Measurements from ENCODE around the gene PAX5.

Gene PAX5

GRCh38 chr9:36899406-36899805 lies 134.7 kb downstream of the PAX5 start:
- peaks cover 12% of the 10 kb centered on the region for H3K27me3 Mint-ChIP-seq (ENCODE audit: low read depth)
- no peak overlapping the region for H3K4me3 Mint-ChIP-seq
- no peaks in the 10 kb centered on the region for H3K36me3 Mint-ChIP-seq (ENCODE audit: low read depth)
- peaks cover 4% of the 10 kb centered on the region for H3K4me1 Mint-ChIP-seq (ENCODE audit: low read depth)
- H3K27ac Mint-ChIP-seq: no peak overlapping the region
- no peaks in the 10 kb centered on the region for H3K9me3 Mint-ChIP-seq

GRCh38 chr9:36898431-36899020 lies 135.5 kb downstream of the PAX5 start:
- no peaks in the 10 kb centered on the region for H3K4me1 Mint-ChIP-seq (ENCODE audit: low read depth)
- no peak overlapping the region for H3K4me3 Mint-ChIP-seq
- no peak overlapping the region for H3K27ac Mint-ChIP-seq
- H3K36me3 Mint-ChIP-seq (ENCODE audit: low read depth): no peaks in the 10 kb centered on the region
- no peaks in the 10 kb centered on the region for H3K9me3 Mint-ChIP-seq
- H3K27me3 Mint-ChIP-seq (ENCODE audit: low read depth): peaks cover 9% of the 10 kb centered on the region

DNA sequence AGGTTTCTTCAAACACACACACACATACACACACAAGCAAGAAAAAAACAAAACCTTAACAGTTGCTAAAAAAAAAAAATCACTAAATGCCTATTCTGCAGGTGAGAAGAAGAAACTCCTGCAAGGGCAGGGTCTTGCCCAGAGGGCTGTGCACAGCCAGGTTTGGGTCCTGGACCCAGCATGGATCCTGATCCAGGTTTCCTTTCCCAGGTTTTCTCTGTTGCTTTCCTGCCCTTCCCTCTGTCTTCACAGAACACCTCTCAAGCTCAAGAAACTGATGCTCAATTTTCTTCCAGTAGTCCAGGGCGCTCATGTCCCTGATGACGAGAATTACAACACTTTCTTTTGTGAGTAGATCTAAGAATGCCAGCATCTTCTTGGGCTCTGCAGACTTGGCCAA lies 136.6 kb downstream of the PAX5 start:
- Mint-ChIP-seq H3K27ac (no peak overlapping the region), H3K9me3 (no peaks in the 10 kb centered on the region), H3K36me3 (ENCODE audit: low read depth) (no peaks in the 10 kb centered on the region), H3K27me3 (ENCODE audit: low read depth) (peaks cover 12% of the 10 kb centered on the region), H3K4me3 (no peak overlapping the region), H3K4me1 (ENCODE audit: low read depth) (no peaks in the 10 kb centered on the region)

GRCh38 chr9:36897019-36897418 lies 137.0 kb downstream of the PAX5 start:
- H3K27me3 Mint-ChIP-seq (ENCODE audit: low read depth): peaks cover 15% of the 10 kb centered on the region
- no peaks in the 10 kb centered on the region for H3K9me3 Mint-ChIP-seq
- no peak overlapping the region for H3K27ac Mint-ChIP-seq
- H3K36me3 Mint-ChIP-seq (ENCODE audit: low read depth): no peaks in the 10 kb centered on the region
- H3K4me3 Mint-ChIP-seq: no peak overlapping the region
- no peaks in the 10 kb centered on the region for H3K4me1 Mint-ChIP-seq (ENCODE audit: low read depth)

DNA sequence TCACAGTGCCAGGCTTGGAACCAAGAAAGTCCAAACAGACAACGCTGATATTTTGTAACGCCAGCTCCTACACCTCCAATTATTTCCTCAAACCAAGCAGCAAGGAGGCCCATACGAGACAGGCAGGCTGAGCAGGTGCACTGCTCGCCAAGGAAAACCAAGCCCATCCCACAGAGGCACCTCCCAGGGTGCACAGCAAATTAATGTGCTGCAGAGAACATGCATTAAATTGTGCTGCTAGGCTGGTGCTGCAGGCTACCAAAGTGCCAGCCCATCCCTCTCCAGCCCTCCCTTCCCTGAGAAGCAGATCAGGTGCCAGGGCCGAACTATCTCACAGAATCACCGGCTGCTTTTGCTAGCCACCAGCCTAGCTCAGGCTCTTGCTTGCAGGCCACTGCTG lies 137.8 kb downstream of the PAX5 start:
- Mint-ChIP-seq H3K27ac (no peak overlapping the region), H3K9me3 (no peaks in the 10 kb centered on the region), H3K27me3 (ENCODE audit: low read depth) (peaks cover 15% of the 10 kb centered on the region), H3K4me1 (ENCODE audit: low read depth) (no peaks in the 10 kb centered on the region), H3K4me3 (no peak overlapping the region), H3K36me3 (ENCODE audit: low read depth) (no peaks in the 10 kb centered on the region)

DNA sequence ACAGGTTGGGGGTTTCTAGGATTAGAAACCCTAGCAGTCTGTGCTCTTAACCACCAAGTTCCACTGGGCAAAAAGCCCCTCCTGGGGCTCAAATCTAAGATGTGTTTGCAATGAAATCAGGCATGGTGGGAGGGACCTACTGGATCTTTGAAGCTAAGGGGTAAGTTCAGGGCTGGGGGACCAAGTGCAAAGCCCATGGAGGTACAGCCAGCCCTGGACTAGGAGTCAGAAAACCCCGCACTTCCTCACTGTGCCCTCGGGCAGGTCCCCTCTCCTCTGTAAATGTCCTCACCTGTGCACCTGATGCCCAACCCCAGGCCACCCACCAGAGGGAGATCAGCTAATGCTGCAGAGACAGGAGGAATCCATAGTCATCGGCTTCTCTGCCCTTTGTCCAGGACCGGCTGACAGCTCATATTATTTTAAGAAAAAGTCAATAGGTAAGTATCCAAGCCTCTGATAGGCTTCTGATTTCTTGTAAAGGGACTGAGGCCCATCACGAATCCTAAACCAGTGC lies 138.3 kb downstream of the PAX5 start:
- H3K36me3 Mint-ChIP-seq (ENCODE audit: low read depth): no peaks in the 10 kb centered on the region
- H3K4me1 Mint-ChIP-seq (ENCODE audit: low read depth): no peaks in the 10 kb centered on the region
- H3K27me3 Mint-ChIP-seq (ENCODE audit: low read depth): peaks cover 15% of the 10 kb centered on the region
- no peaks in the 10 kb centered on the region for H3K9me3 Mint-ChIP-seq
- no peak overlapping the region for H3K4me3 Mint-ChIP-seq
- H3K27ac Mint-ChIP-seq: no peak overlapping the region

- no peaks in the 10 kb centered on the region for H3K36me3 Mint-ChIP-seq (ENCODE audit: low read depth)
- no peak overlapping the region for H3K27ac Mint-ChIP-seq
- H3K9me3 Mint-ChIP-seq: no peaks in the 10 kb centered on the region
- no peaks in the 10 kb centered on the region for H3K4me1 Mint-ChIP-seq (ENCODE audit: low read depth)
- H3K27me3 Mint-ChIP-seq (ENCODE audit: low read depth): peaks cover 23% of the 10 kb centered on the region
- H3K4me3 Mint-ChIP-seq: no peak overlapping the region
These were observed 139.3 kb downstream of the PAX5 start for GRCh38 chr9:36894695-36895310.

- Mint-ChIP-seq H3K9me3 (no peaks in the 10 kb centered on the region), H3K27ac (no peak overlapping the region), H3K4me1 (ENCODE audit: low read depth) (no peaks in the 10 kb centered on the region), H3K27me3 (ENCODE audit: low read depth) (peaks cover 29% of the 10 kb centered on the region), H3K36me3 (ENCODE audit: low read depth) (no peaks in the 10 kb centered on the region), H3K4me3 (no peak overlapping the region)
These were observed 140.2 kb downstream of the PAX5 start for GRCh38 chr9:36893911-36894310.

- H3K9me3 Mint-ChIP-seq: no peaks in the 10 kb centered on the region
- no peak overlapping the region for H3K27ac Mint-ChIP-seq
- H3K27me3 Mint-ChIP-seq (ENCODE audit: low read depth): peaks cover 29% of the 10 kb centered on the region
- H3K4me1 Mint-ChIP-seq (ENCODE audit: low read depth): no peaks in the 10 kb centered on the region
- H3K4me3 Mint-ChIP-seq: no peak overlapping the region
- no peaks in the 10 kb centered on the region for H3K36me3 Mint-ChIP-seq (ENCODE audit: low read depth)
These were observed 140.9 kb downstream of the PAX5 start for GRCh38 chr9:36893184-36893583.

DNA sequence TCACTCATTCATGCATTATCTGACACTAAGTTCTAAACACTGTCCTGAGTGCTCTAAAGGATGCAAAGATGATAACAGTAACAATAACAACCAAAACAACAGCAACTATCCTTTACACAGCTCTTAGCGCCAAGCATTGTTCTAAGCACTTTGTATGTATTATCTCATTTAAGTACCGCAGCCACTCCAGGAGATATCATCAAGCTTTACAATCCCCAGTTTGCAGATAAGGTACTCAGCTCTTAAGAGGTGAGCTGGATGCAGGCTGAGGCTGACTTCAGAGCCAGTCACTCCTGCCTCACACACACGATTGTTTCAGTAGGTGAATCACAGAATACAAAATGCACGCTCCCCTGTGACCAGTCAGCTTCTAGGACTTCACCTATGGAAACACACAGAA lies 141.8 kb downstream of the PAX5 start:
- Mint-ChIP-seq H3K4me1 (ENCODE audit: low read depth) (no peaks in the 10 kb centered on the region), H3K36me3 (ENCODE audit: low read depth) (no peaks in the 10 kb centered on the region), H3K4me3 (no peak overlapping the region), H3K27ac (no peak overlapping the region), H3K9me3 (no peaks in the 10 kb centered on the region), H3K27me3 (ENCODE audit: low read depth) (peaks cover 21% of the 10 kb centered on the region)

DNA sequence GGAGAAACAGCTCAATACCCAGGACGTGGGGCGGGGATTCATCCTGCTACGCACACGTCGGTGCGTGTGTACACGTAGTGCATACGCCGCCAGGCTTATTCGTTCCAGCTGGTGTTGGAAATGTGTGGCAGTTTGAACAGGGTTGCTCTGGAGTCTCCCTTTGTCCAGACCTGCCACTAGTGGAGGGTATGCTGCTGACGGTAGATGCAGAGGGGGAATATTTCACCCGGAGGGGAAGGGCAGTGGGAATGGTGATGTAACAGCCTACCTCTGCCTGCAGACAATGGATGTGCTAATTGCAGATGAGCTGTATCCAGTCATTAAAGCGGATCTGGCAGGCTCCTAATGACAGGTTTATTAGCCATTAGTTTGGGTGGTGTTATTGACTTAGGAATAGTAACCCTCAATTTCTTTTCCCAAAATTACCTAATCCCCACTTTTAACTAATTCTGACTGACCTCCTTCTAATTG lies 142.7 kb downstream of the PAX5 start:
- Mint-ChIP-seq H3K9me3 (no peaks in the 10 kb centered on the region), H3K27ac (no peak overlapping the region), H3K4me1 (ENCODE audit: low read depth) (no peaks in the 10 kb centered on the region), H3K36me3 (ENCODE audit: low read depth) (no peaks in the 10 kb centered on the region), H3K4me3 (no peak overlapping the region), H3K27me3 (ENCODE audit: low read depth) (peaks cover 24% of the 10 kb centered on the region)

GRCh38 chr9:36889844-36890243 lies 144.2 kb downstream of the PAX5 start:
- H3K27me3 Mint-ChIP-seq (ENCODE audit: low read depth): peaks cover 28% of the 10 kb centered on the region
- no peak overlapping the region for H3K4me3 Mint-ChIP-seq
- H3K9me3 Mint-ChIP-seq: no peaks in the 10 kb centered on the region
- H3K36me3 Mint-ChIP-seq (ENCODE audit: low read depth): no peaks in the 10 kb centered on the region
- H3K4me1 Mint-ChIP-seq (ENCODE audit: low read depth): no peaks in the 10 kb centered on the region
- H3K27ac Mint-ChIP-seq: no peak overlapping the region

DNA sequence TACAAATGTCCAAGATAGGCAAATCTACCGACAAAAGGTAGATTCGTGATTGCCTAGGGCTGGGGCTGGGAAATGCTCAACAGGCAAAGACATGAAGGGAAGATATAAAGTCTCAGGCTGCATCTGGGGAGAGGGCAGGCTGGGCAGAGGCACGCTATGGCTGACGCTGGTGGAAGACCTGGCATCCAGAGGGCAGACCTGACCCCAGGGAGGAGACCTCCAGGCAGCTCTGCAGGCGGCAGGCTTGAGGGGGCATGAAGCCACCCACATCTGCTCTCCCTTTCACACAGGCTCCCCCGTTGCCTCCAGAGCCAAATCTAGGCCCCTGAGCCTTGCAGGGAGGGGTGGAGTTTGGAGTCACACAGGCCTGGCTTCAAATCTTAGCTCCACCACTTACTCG lies 145.5 kb downstream of the PAX5 start:
- no peaks in the 10 kb centered on the region for H3K36me3 Mint-ChIP-seq (ENCODE audit: low read depth)
- peaks cover 29% of the 10 kb centered on the region for H3K27me3 Mint-ChIP-seq (ENCODE audit: low read depth)
- H3K27ac Mint-ChIP-seq: no peak overlapping the region
- H3K9me3 Mint-ChIP-seq: no peaks in the 10 kb centered on the region
- H3K4me1 Mint-ChIP-seq (ENCODE audit: low read depth): no peaks in the 10 kb centered on the region
- H3K4me3 Mint-ChIP-seq: no peak overlapping the region

- H3K4me3 Mint-ChIP-seq: no peak overlapping the region
- H3K36me3 Mint-ChIP-seq (ENCODE audit: low read depth): no peaks in the 10 kb centered on the region
- H3K27me3 Mint-ChIP-seq (ENCODE audit: low read depth): peaks cover 15% of the 10 kb centered on the region
- H3K27ac Mint-ChIP-seq: no peak overlapping the region
- no peaks in the 10 kb centered on the region for H3K9me3 Mint-ChIP-seq
- H3K4me1 Mint-ChIP-seq (ENCODE audit: low read depth): no peaks in the 10 kb centered on the region
These were observed 149.3 kb downstream of the PAX5 start for GRCh38 chr9:36884721-36885120.

- Mint-ChIP-seq H3K27ac (no peak overlapping the region), H3K4me3 (no peak overlapping the region), H3K4me1 (ENCODE audit: low read depth) (no peaks in the 10 kb centered on the region), H3K9me3 (no peaks in the 10 kb centered on the region), H3K36me3 (ENCODE audit: low read depth) (no peaks in the 10 kb centered on the region), H3K27me3 (ENCODE audit: low read depth) (peaks cover 10% of the 10 kb centered on the region)
These were observed 151.5 kb downstream of the PAX5 start for GRCh38 chr9:36882594-36882993.

Measured in T-helper 1 cell treated with Interleukin-12 subunit alpha and Interleukin-12 subunit beta and Interleukin-4 antibody, amounts not matched to agents 30 μg/mL and 1 μg/mL, for 36 hours (primary cell).